Measurements from ENCODE around the gene SYNE1.

SYNE1 gene

GRCh38 chr6:152636609-152637295, 410 bp downstream of the SYNE1 start:
- TF ChIP-seq CTCF (conservative IDR thresholded peaks at IDR 0.05; ENCODE audit: low read depth, low read length), result no peak
- DNase-seq (ENCODE audit: low read depth), result peak; percentile 27
- H3K4me3 ChIP-seq (ENCODE audit: low read depth, low read length), result peak overlapping the region; percentile 64

GRCh38 chr6:152636021-152636608, 1.0 kb downstream of the SYNE1 start:
- peak; percentile 46 for DNase-seq (ENCODE audit: low read depth)
- H3K4me3 ChIP-seq (ENCODE audit: low read depth, low read length), result peak overlapping the region; percentile 64
- no peak for TF ChIP-seq CTCF (conservative IDR thresholded peaks at IDR 0.05; ENCODE audit: low read depth, low read length)

GRCh38 chr6:152634773-152635172, 2.4 kb downstream of the SYNE1 start:
- TF ChIP-seq CTCF (conservative IDR thresholded peaks at IDR 0.05; ENCODE audit: low read depth, low read length), result no peak
- no peak overlapping the region for H3K4me3 ChIP-seq (ENCODE audit: low read depth, low read length)
- DNase-seq (ENCODE audit: low read depth), result no peak

GRCh38 chr6:152632121-152632782, 4.9 kb downstream of the SYNE1 start:
- DNase-seq (ENCODE audit: low read depth), result no peak
- TF ChIP-seq CTCF (conservative IDR thresholded peaks at IDR 0.05; ENCODE audit: low read depth, low read length), result no peak
- no peak overlapping the region for H3K4me3 ChIP-seq (ENCODE audit: low read depth, low read length)

GRCh38 chr6:152631376-152631775, 5.8 kb downstream of the SYNE1 start:
- DNase-seq (ENCODE audit: low read depth), result no peak
- no peak for TF ChIP-seq CTCF (conservative IDR thresholded peaks at IDR 0.05; ENCODE audit: low read depth, low read length)
- H3K4me3 ChIP-seq (ENCODE audit: low read depth, low read length), result no peak overlapping the region

- TF ChIP-seq CTCF (conservative IDR thresholded peaks at IDR 0.05; ENCODE audit: low read depth, low read length), result no peak
- no peak overlapping the region for H3K4me3 ChIP-seq (ENCODE audit: low read depth, low read length)
- DNase-seq (ENCODE audit: low read depth), result no peak
Measured at GRCh38 chr6:152630832-152631231, 6.3 kb downstream of the SYNE1 start.

Data from choroid plexus epithelial cell (primary cell).